ENCODE measurements around the gene NOTO.

The NOTO gene

GRCh38 chr2:73203055-73203681 lies 794 bp downstream of the NOTO start:
- peak; percentile 50 for DNase-seq

GRCh38 chr2:73205611-73206010 lies 3.2 kb downstream of the NOTO start:
- no peak for DNase-seq

DNA sequence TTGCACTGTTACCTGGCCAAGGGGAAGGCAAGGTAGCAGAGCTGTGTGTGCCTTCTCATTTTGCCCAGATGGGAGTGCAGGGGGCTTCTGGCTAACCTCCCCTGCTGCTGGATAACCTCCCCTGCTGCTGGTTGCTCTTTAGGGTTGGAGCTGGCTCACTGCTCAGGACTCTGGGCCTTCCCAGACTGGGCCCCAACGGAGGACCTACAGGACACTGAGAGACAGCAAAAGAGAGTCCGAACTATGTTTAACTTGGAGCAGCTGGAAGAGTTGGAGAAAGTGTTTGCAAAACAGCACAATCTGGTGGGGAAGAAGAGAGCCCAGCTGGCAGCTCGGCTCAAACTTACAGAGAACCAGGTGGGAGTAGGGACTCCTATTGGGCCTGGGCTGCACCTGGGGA lies 5.9 kb downstream of the NOTO start:
- DNase-seq: no peak

GRCh38 chr2:73210019-73210418 lies 7.6 kb downstream of the NOTO start:
- DNase-seq: no peak

DNA sequence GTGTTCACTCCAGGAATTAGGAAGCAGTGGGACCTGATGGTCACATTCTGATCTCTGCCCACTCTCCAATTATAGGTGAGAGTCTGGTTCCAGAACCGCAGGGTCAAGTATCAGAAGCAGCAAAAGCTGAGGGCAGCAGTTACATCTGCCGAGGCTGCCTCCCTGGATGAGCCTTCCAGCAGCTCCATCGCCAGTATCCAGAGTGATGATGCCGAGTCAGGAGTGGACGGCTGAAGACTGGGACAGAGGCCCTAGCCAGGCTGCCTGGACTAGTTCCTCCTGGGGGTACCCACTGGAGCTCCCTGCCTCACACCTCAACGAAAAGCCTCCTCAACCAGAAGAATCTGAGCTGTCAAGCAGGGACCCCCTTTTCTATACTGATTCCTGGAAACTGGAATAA lies 8.3 kb downstream of the NOTO start:
- no peak for DNase-seq

GRCh38 chr2:73212098-73212447 lies 9.7 kb downstream of the NOTO start:
- DNase-seq: no peak

- DNase-seq: peak; percentile 63
These were observed 10.2 kb downstream of the NOTO start for GRCh38 chr2:73212448-73213176.

DNA sequence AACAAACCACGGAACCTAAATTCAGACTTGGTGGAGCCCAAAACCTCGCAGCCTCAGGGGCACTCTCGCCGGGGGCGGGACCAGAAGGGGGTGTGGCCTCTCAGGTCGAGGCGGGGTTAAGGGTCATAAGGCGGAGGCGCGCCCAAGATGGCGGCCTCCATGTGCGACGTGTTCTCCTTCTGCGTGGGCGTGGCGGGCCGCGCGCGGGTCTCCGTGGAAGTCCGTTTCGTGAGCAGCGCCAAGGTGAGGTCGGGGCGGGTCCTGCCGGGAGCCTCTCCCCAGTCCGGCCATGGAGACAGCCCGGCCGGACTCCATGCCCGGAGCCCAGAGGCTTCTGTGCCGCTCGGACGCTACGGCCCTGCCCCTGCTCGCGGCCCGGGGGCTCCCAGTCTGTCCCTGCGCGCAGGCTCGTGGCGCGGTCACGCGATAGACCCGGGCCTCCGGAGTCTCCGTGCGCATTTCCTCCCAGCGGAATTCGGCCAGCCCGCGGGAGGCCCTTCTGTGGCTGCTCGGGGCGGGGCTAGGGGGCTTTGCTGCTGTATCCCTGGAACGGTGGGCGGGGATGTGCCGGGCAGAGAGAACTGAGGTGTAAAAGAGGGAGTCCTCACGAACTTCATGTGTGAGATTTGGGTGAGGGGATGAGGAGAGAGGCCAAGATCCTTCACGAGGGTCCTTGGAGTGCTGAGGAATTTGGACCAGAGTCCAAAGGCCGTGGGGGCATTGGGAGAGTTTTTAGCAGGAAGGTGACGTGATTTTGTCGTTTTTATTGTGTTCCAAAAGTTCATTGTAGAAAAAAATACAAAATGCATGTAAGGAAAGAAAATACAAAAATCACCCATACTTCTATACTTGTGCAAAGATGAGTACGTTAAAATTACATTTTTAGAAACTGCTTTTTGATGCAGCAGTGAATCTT lies 12.0 kb downstream of the NOTO start, which contains the start of gene SMYD5:
Gene SMYD5 (plus strand): TSS at position 126 of the 916 bp plus-strand sequence. CDS start 22 bp downstream, at position 148.
- peak; percentile 79 for DNase-seq

- no peak for DNase-seq
These were observed 12.9 kb downstream of the NOTO start for GRCh38 chr2:73215254-73215653.

DNA sequence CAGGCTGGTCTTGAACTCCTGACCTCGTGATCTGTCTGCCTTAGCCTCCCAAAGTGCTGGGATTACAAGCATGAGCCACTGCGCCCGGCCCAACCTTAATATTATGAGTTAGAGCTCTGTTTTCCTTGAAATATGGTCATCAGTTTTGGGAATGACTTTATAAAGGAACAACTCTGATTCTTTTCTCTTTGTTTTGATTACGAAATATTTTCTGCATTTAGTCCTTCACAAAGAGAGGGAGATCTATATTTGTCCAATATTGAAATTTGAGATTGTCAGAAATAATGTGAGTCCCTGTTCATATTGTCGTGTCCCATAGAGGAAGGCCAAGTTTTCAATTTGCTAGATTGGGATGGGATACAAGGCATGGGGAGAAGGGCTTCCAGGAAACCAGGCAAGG lies 14.8 kb downstream of the NOTO start:
- DNase-seq: no peak

DNA sequence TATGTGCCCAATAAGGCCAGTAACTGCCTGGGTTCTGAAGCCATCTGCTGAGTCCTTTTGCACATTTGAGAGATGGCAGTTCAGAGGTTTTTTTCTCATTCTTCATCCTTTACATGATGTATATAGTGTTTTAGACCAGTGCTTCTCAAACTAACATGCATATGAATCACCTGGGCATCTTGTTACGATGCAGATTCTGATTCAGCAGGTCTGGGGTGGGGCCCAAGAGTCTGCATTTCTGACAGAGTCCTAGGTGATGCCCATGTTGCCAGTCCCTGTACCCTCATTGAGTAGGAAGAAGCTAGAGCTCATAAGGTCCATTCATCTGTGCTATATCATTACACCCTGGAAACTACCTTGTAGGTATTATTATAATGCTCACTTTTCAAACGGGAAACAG lies 15.5 kb downstream of the NOTO start:
- no peak for DNase-seq

- no peak for DNase-seq
These were observed 15.9 kb downstream of the NOTO start for GRCh38 chr2:73218298-73218697.

- DNase-seq: no peak
These were observed 21.4 kb downstream of the NOTO start for GRCh38 chr2:73223821-73224220.

DNA sequence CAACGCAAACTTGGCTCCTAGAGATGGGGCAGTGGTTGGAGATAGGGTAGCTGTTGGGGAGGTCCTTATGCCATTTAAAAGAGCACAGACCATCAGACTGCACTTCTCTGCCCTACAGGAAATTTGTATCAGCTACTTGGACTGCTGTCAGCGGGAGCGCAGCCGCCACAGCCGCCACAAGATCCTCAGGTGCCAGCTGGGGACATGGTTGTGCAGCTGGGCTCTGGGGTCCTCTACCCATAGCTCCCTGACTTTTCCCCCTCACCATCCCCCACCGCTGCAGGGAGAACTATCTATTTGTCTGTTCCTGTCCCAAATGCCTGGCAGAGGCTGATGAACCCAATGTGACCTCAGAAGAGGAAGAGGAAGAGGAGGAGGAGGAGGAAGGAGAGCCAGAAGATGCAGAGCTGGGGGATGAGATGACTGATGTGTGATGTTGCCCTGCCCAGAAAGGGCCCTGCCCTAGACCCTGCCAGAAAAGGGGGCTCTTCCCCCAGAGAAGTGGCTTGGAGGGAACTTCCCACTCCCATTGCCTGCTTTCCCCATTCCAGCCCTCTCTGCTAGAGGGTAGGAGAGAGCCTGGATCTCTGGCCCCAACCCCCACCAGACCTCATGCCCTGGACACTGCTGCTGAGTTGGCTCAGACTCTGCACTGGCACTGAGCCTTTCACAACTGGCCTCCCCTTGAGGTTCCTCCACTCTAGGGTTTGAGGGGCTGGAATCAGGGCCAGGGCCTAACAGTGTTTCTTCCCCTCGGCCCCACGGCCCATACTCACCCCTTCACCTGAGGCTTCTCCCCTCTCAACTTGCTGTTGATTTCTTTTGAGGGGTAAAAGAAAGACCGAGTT lies 23.4 kb downstream of the NOTO start:
- DNase-seq: no peak

- no peak for DNase-seq
These were observed 24.7 kb downstream of the NOTO start for GRCh38 chr2:73227086-73227485.

DNA sequence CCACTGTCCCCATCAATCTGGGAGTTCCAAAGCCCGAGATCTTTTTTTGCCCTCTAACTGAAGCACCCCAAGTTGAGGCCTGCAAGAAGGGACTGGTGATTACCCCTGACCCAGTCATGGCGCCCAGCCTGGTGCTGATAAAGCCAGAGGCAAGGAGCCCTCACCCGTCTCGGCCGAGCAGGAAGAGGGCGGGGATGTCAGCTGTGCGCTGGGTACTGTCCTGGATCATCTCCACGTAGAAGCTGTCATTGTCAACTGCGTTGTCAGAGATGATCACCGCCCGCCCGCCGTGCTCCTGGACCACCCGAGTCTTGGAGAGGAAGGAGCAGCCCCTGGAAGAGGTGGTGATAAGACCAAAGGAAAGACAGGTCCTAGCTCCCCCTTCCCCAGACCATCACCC lies 26.3 kb downstream of the NOTO start:
- DNase-seq: no peak

DNA sequence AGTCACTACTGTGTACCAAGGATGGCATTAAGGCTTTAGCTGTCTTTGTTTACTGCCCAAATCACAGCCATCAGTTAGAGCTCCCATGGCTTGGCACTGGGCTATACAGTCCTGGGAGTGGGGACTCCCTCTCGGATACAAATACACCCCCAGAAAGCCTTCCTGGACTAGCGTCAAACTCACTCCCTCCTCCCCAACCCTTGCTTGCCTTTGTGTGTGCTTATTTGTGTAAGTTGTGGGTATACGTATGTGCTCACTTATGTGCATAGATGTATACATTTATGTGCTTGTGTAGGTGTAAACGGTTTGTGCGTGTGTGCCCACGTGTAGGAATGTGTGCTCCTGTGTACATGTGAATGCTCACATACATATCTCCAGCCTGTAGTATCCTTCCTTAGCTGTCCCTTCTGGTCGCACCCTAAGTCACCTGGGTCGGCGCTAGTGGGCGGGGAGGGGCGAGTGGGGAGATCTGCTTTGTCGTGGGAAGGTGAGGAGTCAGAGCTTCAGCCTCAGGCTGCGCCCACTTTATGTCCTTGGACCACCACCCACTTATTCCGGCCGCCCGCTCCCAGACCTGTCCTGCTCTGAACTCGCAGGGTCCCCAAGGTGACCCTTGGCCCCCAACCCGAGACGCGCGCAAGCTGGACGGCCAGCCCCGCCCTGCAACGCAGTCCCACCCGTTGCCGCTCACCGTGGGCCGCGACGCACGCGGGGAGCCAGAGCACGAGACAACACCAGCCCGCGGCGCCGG lies 30.2 kb downstream of the NOTO start:
- DNase-seq: peak; percentile 7

GRCh38 chr2:73233154-73233931 lies 31.0 kb downstream of the NOTO start, which contains the start of gene PRADC1:
TSS of gene PRADC1 (minus strand) at chr2:73233239. CDS start at chr2:73233160, 79 bp downstream.
- peak; percentile 97 for DNase-seq

DNA sequence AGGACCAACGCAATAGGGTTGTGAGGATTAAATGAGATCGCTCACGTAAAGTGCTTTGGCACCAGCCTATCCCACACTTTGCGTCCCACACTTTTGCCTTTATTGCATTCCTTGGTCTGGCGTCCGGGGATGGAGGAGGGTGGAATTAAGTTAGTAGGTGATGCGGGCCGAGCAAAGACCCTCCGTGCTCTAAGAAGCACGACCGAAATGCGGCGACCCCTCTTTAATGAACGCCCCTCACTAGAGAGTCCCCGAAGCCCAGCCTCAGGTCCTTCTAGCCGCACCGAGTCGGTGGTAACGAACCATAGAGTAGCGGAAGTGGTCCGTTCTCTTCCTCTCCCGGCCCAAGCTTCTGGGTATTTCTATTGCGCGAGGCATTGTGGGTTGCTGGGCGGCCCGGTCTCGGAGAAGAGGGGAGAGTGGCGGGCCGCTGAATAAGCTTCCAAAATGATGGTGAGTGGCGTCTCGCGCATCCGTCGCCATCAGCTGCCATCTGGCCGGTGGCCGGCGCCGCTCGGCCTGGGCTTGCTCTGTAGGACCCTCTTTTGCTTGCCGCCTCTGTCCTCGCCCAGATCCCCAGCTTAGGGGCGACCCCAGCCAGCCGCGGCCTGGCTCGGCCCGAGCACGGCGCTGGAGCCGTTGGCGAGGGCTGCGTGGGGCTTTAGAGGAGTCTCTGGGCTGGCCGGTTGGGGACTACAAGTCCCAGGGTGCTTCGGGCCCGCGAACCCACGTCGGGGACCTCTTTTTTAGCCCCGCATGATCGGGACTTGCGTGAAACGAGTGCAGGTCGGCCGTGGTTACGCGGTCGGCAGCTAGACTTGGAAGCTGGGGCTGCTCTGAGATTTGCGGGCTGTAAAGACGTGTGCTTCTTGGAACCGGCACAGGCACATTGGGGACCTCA lies 31.8 kb downstream of the NOTO start, which contains the start of gene CCT7:
Gene CCT7 (plus strand): TSS at position 377 of the 901 bp plus-strand sequence. CDS start 71 bp downstream, at position 448.
- peak; percentile 89 for DNase-seq
